GM13977 (cell line): ENCODE data around the gene RGMA.

Experiments used
- DNase-seq: peaks from one replicate; pipeline ENCODE4 v3.0.0; 2012; ENCODE audit warnings: low spot score
- in situ Hi-C: fragments of 300-500 bp; cut with MboI; formaldehyde crosslinking; loops from one replicate; pipeline ENCODE4 v1.12.0; 2022; ENCODE audit warnings: low sequenced_read_pairs, low pct_unique_long_range_greater_than_20kb, mixed read lengths, inconsistent platforms; ENCODE audit not compliant: unreplicated experiment
- TF ChIP-seq, protein P1 (sequence below): IDR thresholded peaks from 2 replicates; pipeline ENCODE4 v1.5.1; 2012; ENCODE audit warnings: mild to moderate bottlenecking, control low read depth; ENCODE audit not compliant: insufficient read depth; ENCODE audit errors: extremely low read depth, missing control alignments

Gene RGMA

DNA sequence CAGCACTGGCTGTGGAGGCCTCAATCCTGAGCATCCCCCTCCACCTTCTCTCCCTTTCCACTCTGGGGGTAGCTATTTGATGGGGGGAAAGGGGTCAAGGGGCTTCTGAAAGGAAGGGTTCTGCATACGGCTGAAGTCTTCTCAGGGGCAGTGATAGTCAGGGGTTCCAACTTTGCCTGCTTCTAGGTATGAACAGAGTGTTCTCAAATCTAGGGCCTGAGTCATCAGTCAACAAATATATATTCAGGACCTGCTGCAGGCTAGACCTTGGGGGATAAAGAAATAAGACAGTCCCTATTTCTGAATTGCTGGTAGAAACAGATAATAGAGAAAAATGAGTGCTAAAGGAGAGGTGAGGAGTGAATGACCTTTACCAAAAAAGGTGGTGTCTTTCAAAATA is 12.8 kb downstream of the RGMA start:
- in situ Hi-C loops, result no loop called here
- TF ChIP-seq, protein P1, sequence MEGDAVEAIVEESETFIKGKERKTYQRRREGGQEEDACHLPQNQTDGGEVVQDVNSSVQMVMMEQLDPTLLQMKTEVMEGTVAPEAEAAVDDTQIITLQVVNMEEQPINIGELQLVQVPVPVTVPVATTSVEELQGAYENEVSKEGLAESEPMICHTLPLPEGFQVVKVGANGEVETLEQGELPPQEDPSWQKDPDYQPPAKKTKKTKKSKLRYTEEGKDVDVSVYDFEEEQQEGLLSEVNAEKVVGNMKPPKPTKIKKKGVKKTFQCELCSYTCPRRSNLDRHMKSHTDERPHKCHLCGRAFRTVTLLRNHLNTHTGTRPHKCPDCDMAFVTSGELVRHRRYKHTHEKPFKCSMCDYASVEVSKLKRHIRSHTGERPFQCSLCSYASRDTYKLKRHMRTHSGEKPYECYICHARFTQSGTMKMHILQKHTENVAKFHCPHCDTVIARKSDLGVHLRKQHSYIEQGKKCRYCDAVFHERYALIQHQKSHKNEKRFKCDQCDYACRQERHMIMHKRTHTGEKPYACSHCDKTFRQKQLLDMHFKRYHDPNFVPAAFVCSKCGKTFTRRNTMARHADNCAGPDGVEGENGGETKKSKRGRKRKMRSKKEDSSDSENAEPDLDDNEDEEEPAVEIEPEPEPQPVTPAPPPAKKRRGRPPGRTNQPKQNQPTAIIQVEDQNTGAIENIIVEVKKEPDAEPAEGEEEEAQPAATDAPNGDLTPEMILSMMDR, result no peak
- DNase-seq, result no peak

DNA sequence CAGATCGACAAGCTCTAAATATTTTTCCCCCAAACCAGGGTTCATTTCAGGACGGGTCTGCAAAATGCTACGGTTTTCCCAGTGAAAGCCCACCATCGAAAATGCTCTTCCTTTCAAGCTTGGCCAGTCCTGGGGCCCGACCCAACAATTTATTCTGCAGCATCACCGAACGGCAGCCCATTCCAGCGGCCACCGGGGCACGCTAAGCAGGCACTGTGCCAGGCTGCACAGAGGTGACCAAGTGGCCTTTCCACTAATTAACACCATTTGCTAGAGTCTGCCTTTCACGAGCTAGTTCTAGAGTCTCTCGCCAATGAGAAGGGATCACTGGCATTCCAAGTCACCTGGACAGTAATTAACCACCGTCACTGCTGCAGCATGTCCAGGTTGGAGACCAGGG is 14.4 kb downstream of the RGMA start:
- TF ChIP-seq, protein P1, result no peak
- DNase-seq, result no peak
- in situ Hi-C loops, result no loop called here

GRCh38 chr15:93073465-93073952 is 15.5 kb downstream of the RGMA start:
- TF ChIP-seq, protein P1, result no peak
- DNase-seq, result no peak
- in situ Hi-C loops, result no loop called here

DNA sequence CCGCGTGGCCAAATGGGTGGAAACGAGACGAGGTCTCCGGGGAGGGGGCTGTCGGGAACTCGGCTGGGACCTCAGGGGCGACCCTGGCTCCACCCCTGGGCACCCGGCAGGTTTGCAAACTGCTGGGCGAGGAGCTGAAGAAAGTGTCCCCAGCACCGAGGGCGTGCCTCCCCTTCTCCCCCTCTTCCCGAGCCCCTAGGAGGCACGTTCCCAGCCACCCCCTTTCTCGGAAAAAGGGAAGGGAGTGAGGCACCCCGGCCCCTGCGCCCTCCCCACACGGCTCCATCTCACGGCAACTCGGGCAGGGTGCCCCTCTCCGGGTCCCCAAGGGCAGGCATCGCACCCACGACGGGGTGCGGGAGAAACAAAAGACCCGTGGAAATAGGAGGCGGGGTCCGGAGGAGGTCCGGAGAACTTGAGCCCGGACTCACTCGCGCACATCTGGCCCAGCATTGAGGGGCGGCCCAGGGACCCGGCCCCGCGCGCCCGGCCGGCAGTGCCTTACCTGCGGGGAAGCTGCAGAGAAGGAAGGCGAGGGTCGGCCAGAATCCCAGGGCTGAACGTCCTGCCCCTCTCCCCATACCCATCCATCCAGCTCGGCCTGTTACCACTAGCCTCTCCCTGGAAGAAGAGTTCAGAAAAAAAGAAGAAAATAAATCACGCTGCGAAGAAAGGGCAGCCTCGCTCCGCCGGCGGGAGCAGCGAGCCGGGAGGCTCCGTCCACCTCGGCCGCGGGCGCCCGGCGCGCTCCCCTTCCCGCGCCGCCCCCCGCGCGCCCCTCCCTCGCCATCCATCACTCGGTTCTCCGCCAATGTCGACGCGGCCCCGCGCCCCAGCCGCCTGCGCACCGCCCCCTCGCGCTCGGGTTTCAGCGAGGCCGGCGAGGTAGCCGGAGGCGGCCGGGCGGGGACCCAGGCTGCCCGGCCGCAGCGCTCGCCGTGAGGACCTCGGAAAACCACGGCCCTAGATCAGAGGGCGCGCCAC is 16.3 kb downstream of the RGMA start:
- in situ Hi-C loops, result no loop called here
- TF ChIP-seq, protein P1, result no peak
- no peak for DNase-seq

DNA sequence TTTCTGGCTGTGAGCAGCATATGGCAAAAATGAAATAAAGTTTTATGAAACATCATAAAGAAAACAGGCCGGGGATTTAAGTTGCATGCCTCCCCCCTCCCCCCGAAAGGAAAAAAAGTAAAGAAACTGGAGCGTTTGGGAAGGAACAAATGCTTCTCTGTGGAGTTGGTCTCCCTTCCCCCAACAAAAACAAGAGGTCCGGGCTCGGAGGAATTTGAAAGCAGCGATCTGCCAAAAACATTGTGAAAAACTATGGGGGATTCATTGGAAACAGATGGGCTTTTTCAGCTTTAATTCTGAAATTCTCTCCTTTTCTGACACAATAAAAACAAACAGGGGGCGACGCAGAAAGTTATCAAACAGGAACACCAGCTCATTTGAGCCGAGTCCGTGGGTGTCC is 17.0 kb downstream of the RGMA start:
- DNase-seq, result no peak
- in situ Hi-C loops, result no loop called here
- TF ChIP-seq, protein P1, result no peak

DNA sequence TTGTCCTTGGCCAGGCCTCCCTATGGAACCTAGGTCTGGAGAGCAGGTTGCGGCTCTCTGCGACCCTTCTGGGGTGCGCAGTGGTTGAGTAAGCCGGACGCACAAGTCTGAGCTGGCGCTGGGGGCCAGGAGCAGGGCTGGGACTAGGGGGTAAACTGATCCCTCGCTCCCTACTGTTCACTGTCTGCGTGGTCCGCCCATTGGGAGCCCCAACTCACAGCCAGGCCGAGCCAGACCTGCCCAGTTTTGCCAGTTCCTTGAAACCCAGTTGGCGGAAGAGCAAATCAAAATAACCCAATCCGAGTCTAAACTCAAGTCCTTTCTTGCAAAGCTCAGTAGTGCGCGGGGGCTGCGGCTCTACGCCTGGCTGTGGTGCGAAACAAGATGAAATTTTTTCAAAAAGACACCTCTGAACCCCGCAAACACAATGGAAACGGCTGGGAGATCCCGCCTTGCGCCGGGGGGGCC is 17.5 kb downstream of the RGMA start:
- DNase-seq, result no peak
- TF ChIP-seq, protein P1, result no peak
- in situ Hi-C loops, result no loop called here
